Adrenal gland (tissue), 5 donors: Measurements from ENCODE around the gene CHD8.

ENCODE experiments used
- POLR2A ChIP-seq, 2 donors: fragments of 450-650 bp; IDR thresholded peaks; one replicate each; pipeline ENCODE4 v1.6.1; 2017; ENCODE audit warnings: antibody characterized with exemption in 2 of 2, mild to moderate bottlenecking in 2 of 2, moderate library complexity in 1 of 2
- TF ChIP-seq, protein P1 (sequence below), 6 experiments: fragments of 450-650 bp in 4 of 6; fragments of 200-600 bp in 2 of 6; sonication (generic) in 1 of 6; IDR thresholded peaks; 1 replicate in 5 of 6; 2 replicates in 1 of 6; pipeline versions ENCODE4 v1.5.1 to v1.8.0; 2016 to 2021; ENCODE audit warnings: antibody characterized with exemption in 6 of 6, mild to moderate bottlenecking in 2 of 6, moderate library complexity in 1 of 6
- donor health status: DM: no; HTN: no; CAD: no.

DNA sequence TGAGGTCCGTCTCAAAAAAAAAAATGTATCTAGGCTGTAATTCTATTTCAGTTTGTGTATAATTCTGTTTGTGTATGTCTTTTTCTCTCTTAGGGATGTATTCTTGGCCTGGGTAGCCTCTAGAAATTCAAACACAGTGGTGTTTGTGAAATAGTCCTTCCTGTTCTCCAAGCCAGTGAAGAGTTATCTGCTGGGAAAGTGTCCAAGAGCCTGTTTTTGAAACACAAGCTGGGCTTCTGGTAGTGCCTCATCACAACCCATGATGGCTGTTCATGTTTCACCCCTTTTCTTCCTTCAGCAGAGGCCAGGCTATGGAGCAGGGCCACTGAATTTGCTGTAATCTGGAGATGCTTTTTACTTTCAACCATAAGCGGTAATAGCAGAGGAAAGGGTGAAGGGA, 40.5 kb upstream of the CHD8 start:
- TF ChIP-seq, protein P1, sequence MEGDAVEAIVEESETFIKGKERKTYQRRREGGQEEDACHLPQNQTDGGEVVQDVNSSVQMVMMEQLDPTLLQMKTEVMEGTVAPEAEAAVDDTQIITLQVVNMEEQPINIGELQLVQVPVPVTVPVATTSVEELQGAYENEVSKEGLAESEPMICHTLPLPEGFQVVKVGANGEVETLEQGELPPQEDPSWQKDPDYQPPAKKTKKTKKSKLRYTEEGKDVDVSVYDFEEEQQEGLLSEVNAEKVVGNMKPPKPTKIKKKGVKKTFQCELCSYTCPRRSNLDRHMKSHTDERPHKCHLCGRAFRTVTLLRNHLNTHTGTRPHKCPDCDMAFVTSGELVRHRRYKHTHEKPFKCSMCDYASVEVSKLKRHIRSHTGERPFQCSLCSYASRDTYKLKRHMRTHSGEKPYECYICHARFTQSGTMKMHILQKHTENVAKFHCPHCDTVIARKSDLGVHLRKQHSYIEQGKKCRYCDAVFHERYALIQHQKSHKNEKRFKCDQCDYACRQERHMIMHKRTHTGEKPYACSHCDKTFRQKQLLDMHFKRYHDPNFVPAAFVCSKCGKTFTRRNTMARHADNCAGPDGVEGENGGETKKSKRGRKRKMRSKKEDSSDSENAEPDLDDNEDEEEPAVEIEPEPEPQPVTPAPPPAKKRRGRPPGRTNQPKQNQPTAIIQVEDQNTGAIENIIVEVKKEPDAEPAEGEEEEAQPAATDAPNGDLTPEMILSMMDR (IDR thresholded peaks at IDR 0.05), result no peak
- no peak for TF ChIP-seq POLR2A (IDR thresholded peaks at IDR 0.05)
